Sciatic nerve (tissue), 2 donors: Measurements from ENCODE around the gene ADARB2. TPM values are rescaled to one million over a fixed set of nuclear protein-coding genes. Genes with fewer than 3 reads are reported as not detected.
"Not testable (repeated sequence)": the region's sequence is repeated elsewhere in the genome, so short reads cannot be mapped to it uniquely, and the experiment has no call there.

Experiments
- ATAC-seq: fragments of 200-7000 bp; cut with Tn5 transposase; one replicate; pipeline ENCODE4 v1.9.1; 2020; ENCODE audit warnings: mild to moderate bottlenecking, moderate library complexity
- DNase-seq: peaks from one replicate; pipeline ENCODE4 v3.0.0-alpha.2; 2020; ENCODE audit warnings: low spot score
- intact Hi-C: fragments of 100-400 bp; cut with DNase I; formaldehyde crosslinking; loops from one replicate; pipeline ENCODE4 v1.14.2; 2022
- total RNA-seq: library from RNA; stranded (reverse); fragmentation: NEBNext Ultra II Directional; extraction: Animal tissue kit (Norgen Biotek cat#: 25700); gene quantifications from one replicate; pipeline ENCODE4 v1.2.1, GENCODE V29; 2021
- donor health status: DM: no; HTN: no; CAD: no.
- donor health status: DM: no; HTN: no; CAD: no.

The ADARB2 gene
- total RNA-seq, 1 donor from 2014 or later: 1.9 TPM

DNA sequence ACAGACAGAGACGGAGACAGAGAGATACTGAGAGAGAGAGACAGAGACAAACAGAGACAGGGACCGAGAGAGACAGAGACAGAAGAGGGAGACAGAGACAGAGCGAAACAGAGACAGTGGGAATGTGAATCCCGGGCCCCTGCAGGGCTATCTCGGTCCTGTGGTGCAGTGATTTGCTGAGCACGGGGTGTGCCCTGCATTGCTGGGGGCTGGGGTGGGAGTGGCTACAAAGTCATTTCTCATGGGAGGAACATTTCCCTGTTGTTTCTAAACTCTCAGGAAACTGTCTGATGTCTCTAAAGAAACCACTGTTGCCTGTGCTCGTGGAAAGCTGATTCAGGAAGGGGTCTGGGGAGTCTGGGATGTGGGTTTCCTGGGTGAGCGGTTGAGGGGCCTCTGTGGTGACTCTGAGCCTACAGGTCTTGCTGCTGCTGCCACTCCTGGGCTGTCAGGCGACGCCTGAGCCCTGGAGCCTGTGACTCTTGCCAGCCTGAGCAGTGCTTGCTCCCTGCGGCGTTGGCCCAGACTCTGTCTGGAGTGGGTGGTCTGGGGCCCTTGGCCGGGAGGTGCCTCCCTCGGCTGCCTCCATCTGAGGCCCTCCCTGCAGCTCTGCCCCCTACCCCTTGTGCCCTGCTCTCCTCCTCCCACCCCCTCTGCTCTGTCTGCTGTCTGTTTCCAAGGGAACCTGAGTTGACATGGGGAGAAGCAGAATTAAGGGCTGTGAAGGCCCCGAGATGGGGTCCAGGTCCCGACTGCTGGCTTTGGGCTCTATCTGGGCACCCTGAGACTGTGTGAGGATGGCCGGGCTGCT lies 389.2 kb downstream of the ADARB2 start:
- intact Hi-C loops: no loop called here
- no peak for ATAC-seq
- no peak for DNase-seq

GRCh38 chr10:1347525-1347924 lies 389.8 kb downstream of the ADARB2 start:
- no peak for ATAC-seq

GRCh38 chr10:1346201-1346600 lies 391.1 kb downstream of the ADARB2 start:
- ATAC-seq: no peak
- DNase-seq: no peak
- intact Hi-C loops: no loop called here

More at GRCh38 chr10:1347525-1347924, 389.8 kb downstream of the ADARB2 start:
- intact Hi-C loops: no loop called here
- DNase-seq: no peak

GRCh38 chr10:1345368-1345767 lies 392.0 kb downstream of the ADARB2 start:
- DNase-seq: no peak
- peak; percentile 38 for ATAC-seq
- intact Hi-C loops: no loop called here

GRCh38 chr10:1344846-1345245 lies 392.5 kb downstream of the ADARB2 start:
- DNase-seq: no peak
- ATAC-seq: peak; percentile 17
- intact Hi-C loops: no loop called here

GRCh38 chr10:1344408-1344807 lies 392.9 kb downstream of the ADARB2 start:
- intact Hi-C loops: no loop called here
- peak; percentile 15 for ATAC-seq
- DNase-seq: no peak

DNA sequence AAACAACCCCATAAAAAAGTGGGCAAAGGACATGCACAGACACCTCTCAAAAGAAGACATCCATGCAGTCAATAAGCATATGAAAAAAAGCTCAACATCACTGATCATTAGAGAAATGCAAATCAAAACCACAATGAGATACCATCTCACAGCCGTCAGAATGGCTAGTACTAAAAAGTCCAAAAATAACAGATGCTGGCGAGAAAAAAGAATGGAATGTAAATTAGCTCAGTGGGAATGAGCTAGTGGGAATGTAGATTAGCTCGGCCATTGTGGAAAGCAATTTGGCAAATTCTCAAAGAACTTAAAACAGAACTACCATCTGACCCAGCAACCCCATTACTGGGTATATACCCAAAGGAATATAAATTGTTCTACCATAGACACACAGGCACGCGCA lies 394.1 kb downstream of the ADARB2 start:
- ATAC-seq: no peak
- no peak for DNase-seq
- intact Hi-C loops: no loop called here

DNA sequence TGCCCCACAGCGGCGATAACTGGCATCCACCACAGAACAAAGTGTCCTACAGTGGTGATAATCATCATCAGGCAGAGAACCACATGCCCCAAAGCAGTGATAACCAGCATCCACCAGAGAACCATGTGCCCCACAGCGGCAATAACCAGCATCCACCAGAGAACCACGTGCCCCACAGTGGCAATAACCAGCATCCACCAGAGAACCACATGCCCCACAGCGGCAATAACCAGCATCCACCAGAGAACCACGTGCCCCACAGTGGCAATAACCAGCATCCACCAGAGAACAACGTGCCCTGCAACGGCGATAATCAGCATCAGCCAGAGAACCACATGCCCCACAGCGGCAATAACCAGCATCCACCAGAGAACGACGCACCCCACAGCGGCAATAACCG lies 396.3 kb downstream of the ADARB2 start:
- ATAC-seq, intact Hi-C loops, DNase-seq: not testable (repeated sequence)

- ATAC-seq: no peak
- DNase-seq: no peak
- intact Hi-C loops: no loop called here
These were observed 397.9 kb downstream of the ADARB2 start for GRCh38 chr10:1339396-1339795.

GRCh38 chr10:1335642-1336041 lies 401.7 kb downstream of the ADARB2 start:
- intact Hi-C loops: no loop called here
- DNase-seq: no peak
- ATAC-seq: no peak

DNA sequence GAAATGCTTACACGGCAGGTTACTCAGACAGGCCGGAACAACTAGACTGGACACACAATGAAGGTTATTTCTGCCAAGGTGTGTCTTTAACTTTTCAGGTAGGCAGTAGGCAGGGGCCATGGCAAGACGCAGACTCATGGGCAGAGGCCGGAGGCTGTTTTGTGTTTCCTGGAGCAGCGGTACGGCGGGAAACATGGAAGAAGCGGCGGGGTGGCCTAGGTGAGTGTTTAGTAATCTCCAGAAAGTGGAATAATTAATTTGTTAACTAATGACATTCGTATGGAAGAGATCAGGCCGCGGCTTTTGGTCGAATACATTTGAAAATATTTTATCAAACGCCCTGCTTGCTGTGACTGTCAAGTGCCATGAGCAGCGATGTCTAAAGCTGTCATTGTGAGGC lies 403.3 kb downstream of the ADARB2 start:
- DNase-seq: no peak
- no peak for ATAC-seq
- intact Hi-C loops: no loop called here

DNA sequence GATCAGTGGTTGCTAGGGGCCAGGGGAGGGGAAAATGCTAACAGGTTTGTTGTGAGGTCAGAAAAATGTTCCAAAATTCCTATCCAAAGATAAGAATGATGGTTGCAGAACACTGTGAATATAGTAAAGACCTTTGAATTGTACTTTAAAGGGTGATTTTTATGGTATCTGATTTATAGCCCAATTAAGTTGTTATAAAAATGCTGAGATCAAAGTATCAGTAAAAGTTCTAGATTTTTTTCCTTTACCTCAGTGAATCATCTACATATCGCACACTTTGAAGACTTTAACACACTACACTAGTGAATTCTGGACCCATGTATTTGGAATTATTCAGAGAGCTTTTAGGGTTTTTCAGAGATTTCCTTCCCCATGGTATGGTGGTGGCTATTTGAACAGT lies 405.8 kb downstream of the ADARB2 start:
- intact Hi-C loops: no loop called here
- ATAC-seq (no peak), DNase-seq (no peak)

DNA sequence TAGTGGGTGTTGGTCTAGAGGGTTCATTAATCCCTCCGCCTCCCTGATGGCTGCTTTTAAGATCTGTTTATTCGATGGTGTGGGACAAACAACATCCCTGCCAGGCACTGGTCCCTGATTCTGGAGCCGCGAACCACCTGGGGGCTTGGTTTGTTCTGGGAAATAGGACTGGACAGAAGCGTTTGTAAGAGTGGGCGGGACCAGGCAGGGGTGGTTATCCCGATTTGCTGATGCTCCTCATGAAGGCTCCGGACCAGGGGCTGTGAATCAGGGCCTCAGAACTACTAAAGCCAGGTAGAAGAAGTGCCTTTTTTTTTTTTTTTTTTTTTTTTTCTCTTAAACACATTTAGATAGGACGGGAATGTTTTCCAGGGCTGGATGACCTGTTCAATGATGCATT lies 407.7 kb downstream of the ADARB2 start:
- intact Hi-C loops: no loop called here
- peak; percentile 81 for ATAC-seq

GRCh38 chr10:1328981-1329614 lies 408.2 kb downstream of the ADARB2 start:
- ATAC-seq (peak; percentile 93), DNase-seq (no peak)
- intact Hi-C loops: no loop called here

More for the DNA sequence above, 407.7 kb downstream of the ADARB2 start:
- no peak for DNase-seq

- ATAC-seq: no peak
- intact Hi-C loops: no loop called here
These were observed 409.0 kb downstream of the ADARB2 start for GRCh38 chr10:1328161-1328823.

GRCh38 chr10:1327759-1328158 lies 409.6 kb downstream of the ADARB2 start:
- intact Hi-C loops: no loop called here
- no peak for DNase-seq
- no peak for ATAC-seq

More at GRCh38 chr10:1328161-1328823, 409.0 kb downstream of the ADARB2 start:
- no peak for DNase-seq

DNA sequence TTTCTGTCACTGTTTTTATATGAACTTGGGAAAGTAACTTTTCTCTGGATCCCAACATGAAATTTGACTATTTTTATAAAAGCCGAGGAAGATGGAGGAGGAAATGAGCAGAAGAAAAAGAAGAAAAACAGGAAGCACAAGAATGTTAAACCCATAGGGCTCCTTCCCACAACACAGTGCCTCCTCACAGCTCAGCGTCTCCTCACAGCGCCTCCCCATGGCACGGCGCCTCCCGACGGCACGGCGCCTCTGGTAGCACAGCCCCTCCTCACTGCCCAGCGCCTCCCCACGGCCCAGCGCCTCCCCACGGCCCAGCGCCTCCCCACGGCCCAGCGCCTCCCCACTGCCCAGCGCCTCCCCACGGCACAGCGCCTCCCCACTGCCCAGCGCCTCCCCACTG lies 410.8 kb downstream of the ADARB2 start:
- ATAC-seq, DNase-seq, intact Hi-C loops: not testable (repeated sequence)

DNA sequence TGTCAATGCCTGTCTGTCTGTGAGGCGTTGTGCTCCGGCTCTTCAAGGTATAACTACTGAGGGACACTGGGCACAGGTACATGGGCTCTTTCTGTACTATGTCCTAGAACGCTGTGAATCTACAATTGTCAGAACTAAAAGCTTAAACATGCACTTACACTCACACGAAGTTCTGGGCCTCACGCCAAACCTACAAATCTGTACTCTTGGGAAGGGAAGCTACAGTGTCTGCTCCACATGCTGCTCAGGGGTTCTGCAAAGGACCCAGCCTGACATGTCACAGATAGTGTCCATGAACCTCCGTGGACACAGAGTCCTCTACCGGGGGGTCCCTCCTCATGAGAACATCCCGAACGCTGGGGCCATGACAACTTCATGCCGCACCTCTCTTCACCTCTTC lies 412.4 kb downstream of the ADARB2 start:
- DNase-seq: no peak
- intact Hi-C loops: no loop called here
- ATAC-seq: no peak

- DNase-seq (no peak), ATAC-seq (no peak)
- intact Hi-C loops: no loop called here
These were observed 413.4 kb downstream of the ADARB2 start for GRCh38 chr10:1323951-1324350.

GRCh38 chr10:1320739-1321320 lies 416.5 kb downstream of the ADARB2 start:
- DNase-seq: no peak
- ATAC-seq: no peak
- intact Hi-C loops: no loop called here
